Activated CD4-positive, alpha-beta T cell treated with anti-CD3 and anti-CD28 coated beads for 36 hours (primary cell): ENCODE data around the gene KIF14. TPM values are rescaled to one million over a fixed set of nuclear protein-coding genes. Genes with fewer than 3 reads are reported as not detected.
A peak's percentile ranks its signal among the peaks of the same experiment; 100 is the strongest.
"Not testable (repeated sequence)": the region's sequence is repeated elsewhere in the genome, so short reads cannot be mapped to it uniquely, and the experiment has no call there.

Experiments used
- ATAC-seq: fragments of 200-7000 bp; cut with Tn5 transposase; one replicate; pipeline ENCODE4 v1.10.0; 2021; ENCODE audit warnings: mild to moderate bottlenecking, moderate library complexity
- CTCF ChIA-PET: fragments of 350-600 bp; sonication (Branson Sonifier 250); formaldehyde crosslinking; loops from one replicate; lab custom pipeline; 2021; ENCODE audit warnings: antibody characterized with exemption; lab: Charles Lee
- POLR2A ChIA-PET: fragments of 350-600 bp; sonication (Branson Sonifier 250); formaldehyde crosslinking; loops from one replicate; lab custom pipeline; 2021; ENCODE audit warnings: antibody characterized with exemption, inconsistent platforms; lab: Charles Lee
- DNase-seq: peaks from one replicate; pipeline ENCODE4 v3.0.0-alpha.2; 2020
- H3K27ac Mint-ChIP-seq: one replicate; pipeline ENCODE4 v1.8.0; 2021; ENCODE audit warnings: mixed read lengths
- H3K27me3 Mint-ChIP-seq: one replicate; pipeline ENCODE4 v1.8.0; 2021; ENCODE audit warnings: mixed read lengths
- H3K36me3 Mint-ChIP-seq: one replicate; pipeline ENCODE4 v1.8.0; 2021; ENCODE audit warnings: low read depth, mixed read lengths
- H3K4me1 Mint-ChIP-seq: one replicate; pipeline ENCODE4 v1.8.0; 2021; ENCODE audit warnings: mixed read lengths
- H3K4me3 Mint-ChIP-seq: one replicate; pipeline ENCODE4 v1.8.0; 2021; ENCODE audit warnings: mild to moderate bottlenecking, moderate library complexity, mixed read lengths
- H3K9me3 Mint-ChIP-seq: one replicate; pipeline ENCODE4 v1.8.0; 2021; ENCODE audit warnings: low read depth, mixed read lengths
- intact Hi-C, 2 experiments: fragments of 100-400 bp; cut with DNase I in 1 of 2; cut with micrococcal nuclease in 1 of 2; formaldehyde crosslinking; loops; one replicate each; pipeline versions ENCODE4 v1.14.2 to v1.15.1; 2022 to 2024; cut with DNase I, micrococcal nuclease
- total RNA-seq, 2 experiments: library from RNA; stranded (reverse); gene quantifications; one replicate each; pipeline ENCODE4 v1.2.3, GENCODE V29; 2021

Gene KIF14
- total RNA-seq, 2 experiments from 2014 or later: 14.8 to 14.9 TPM

- H3K36me3 Mint-ChIP-seq: peaks cover 11% of the 10 kb centered on the region
- intact Hi-C loops: no loop called here
- no peaks in the 10 kb centered on the region for H3K27me3 Mint-ChIP-seq
- ChIA-PET CTCF (no interaction called here), POLR2A (no interaction called here)
- H3K4me1 Mint-ChIP-seq: no peaks in the 10 kb centered on the region
- DNase-seq (no peak), ATAC-seq (no peak)
- no peak overlapping the region for H3K4me3 Mint-ChIP-seq
- no peaks in the 10 kb centered on the region for H3K9me3 Mint-ChIP-seq
- no peak overlapping the region for H3K27ac Mint-ChIP-seq
These were observed 30.6 kb downstream of the KIF14 start for GRCh38 chr1:200590001-200590400.

- ATAC-seq: no peak
- ChIA-PET CTCF (interaction anchor here (1.7 kb wide), 1 partner anchor 16 kb away, joined by 4 read pairs; no protein-coding TSS in a partner anchor), POLR2A (no interaction called here)
- Mint-ChIP-seq H3K36me3 (peaks cover 13% of the 10 kb centered on the region), H3K27me3 (no peaks in the 10 kb centered on the region), H3K9me3 (no peaks in the 10 kb centered on the region), H3K27ac (no peak overlapping the region), H3K4me1 (no peaks in the 10 kb centered on the region), H3K4me3 (no peak overlapping the region)
- DNase-seq: no peak
- intact Hi-C loops: no loop called here
These were observed 31.9 kb downstream of the KIF14 start for GRCh38 chr1:200588698-200589097.

- H3K4me1 Mint-ChIP-seq: peaks cover 10% of the 10 kb centered on the region
- no peak overlapping the region for H3K27ac Mint-ChIP-seq
- ChIA-PET POLR2A (no interaction called here), CTCF (interaction anchor here (0.6 to 0.8 kb wide), 3 partner anchors 27 to 1644 kb away, joined by 3 read pairs; no protein-coding TSS in a partner anchor)
- H3K9me3 Mint-ChIP-seq: no peaks in the 10 kb centered on the region
- H3K27me3 Mint-ChIP-seq: no peaks in the 10 kb centered on the region
- DNase-seq (no peak), ATAC-seq (no peak)
- intact Hi-C loops: loop anchor here in 1 of 2 experiments (5.0 kb wide), 1 partner anchor 58 kb away; the partner anchor contains the start of gene KIF14
- H3K36me3 Mint-ChIP-seq: peaks cover under 1% of the 10 kb centered on the region
- H3K4me3 Mint-ChIP-seq: no peak overlapping the region
These were observed 56.2 kb downstream of the KIF14 start for GRCh38 chr1:200564319-200564718.

GRCh38 chr1:200561856-200562214 is 58.7 kb downstream of the KIF14 start:
- no peak overlapping the region for H3K4me3 Mint-ChIP-seq

GRCh38 chr1:200558866-200559459 is 61.6 kb downstream of the KIF14 start:
- intact Hi-C loops: loop anchor here (1.0 to 5.0 kb wide), 5 partner anchors 66 to 1987 kb away; no protein-coding TSS in a partner anchor
- ChIA-PET POLR2A (interaction anchor here (0.5 kb wide), 1 partner anchor 63 kb away, joined by 5 read pairs; no protein-coding TSS in a partner anchor), CTCF (interaction anchor here (0.6 to 2.6 kb wide), 24 partner anchors 8 to 578 kb away, joined by 3 to 12 read pairs (median 3); no protein-coding TSS in a partner anchor)
- peaks cover 3% of the 10 kb centered on the region for H3K36me3 Mint-ChIP-seq
- peaks cover 10% of the 10 kb centered on the region for H3K4me1 Mint-ChIP-seq
- H3K27me3 Mint-ChIP-seq: no peaks in the 10 kb centered on the region
- DNase-seq: peak; percentile 24
- H3K4me3 Mint-ChIP-seq: no peak overlapping the region
- H3K9me3 Mint-ChIP-seq: no peaks in the 10 kb centered on the region
- no peak overlapping the region for H3K27ac Mint-ChIP-seq
- ATAC-seq: peak; percentile 60

More at GRCh38 chr1:200561856-200562214, 58.7 kb downstream of the KIF14 start:
- peaks cover 10% of the 10 kb centered on the region for H3K4me1 Mint-ChIP-seq
- ATAC-seq: peak; percentile 23
- intact Hi-C loops: loop anchor here in 1 of 2 experiments (5.0 kb wide), 1 partner anchor 60 kb away; the partner anchor contains the start of gene KIF14
- H3K27ac Mint-ChIP-seq: no peak overlapping the region
- H3K36me3 Mint-ChIP-seq: peaks cover 3% of the 10 kb centered on the region
- no peaks in the 10 kb centered on the region for H3K9me3 Mint-ChIP-seq
- ChIA-PET POLR2A (interaction anchor here (1.1 kb wide), 1 partner anchor 344 kb away, joined by 4 read pairs; no protein-coding TSS in a partner anchor), CTCF (interaction anchor here (0.7 to 1.7 kb wide), 3 partner anchors 9 to 241 kb away, joined by 3 to 4 read pairs (median 4); no protein-coding TSS in a partner anchor)
- no peaks in the 10 kb centered on the region for H3K27me3 Mint-ChIP-seq
- no peak for DNase-seq

GRCh38 chr1:200556002-200556401 is 64.5 kb downstream of the KIF14 start:
- POLR2A ChIA-PET: interaction anchor here (0.6 kb wide), 1 partner anchor 15 kb away, joined by 6 read pairs; no protein-coding TSS in a partner anchor
- Mint-ChIP-seq H3K4me1 (no peaks in the 10 kb centered on the region), H3K4me3 (no peak overlapping the region), H3K27ac (no peak overlapping the region), H3K9me3 (no peaks in the 10 kb centered on the region), H3K27me3 (no peaks in the 10 kb centered on the region), H3K36me3 (peaks cover 9% of the 10 kb centered on the region)
- intact Hi-C loops: loop anchor here in 1 of 2 experiments (5.0 kb wide), 2 partner anchors 561 to 1984 kb away; no protein-coding TSS in a partner anchor
- no peak for DNase-seq
- ATAC-seq: no peak
- CTCF ChIA-PET: interaction anchor here (0.6 to 2.3 kb wide), 11 partner anchors 12 to 563 kb away, joined by 3 to 7 read pairs (median 3); no protein-coding TSS in a partner anchor

GRCh38 chr1:200552737-200553136 is 67.8 kb downstream of the KIF14 start:
- intact Hi-C loops: not testable (repeated sequence)

GRCh38 chr1:200550367-200550766 is 70.2 kb downstream of the KIF14 start:
- no peak for ATAC-seq
- intact Hi-C loops: no loop called here
- Mint-ChIP-seq H3K4me3 (no peak overlapping the region), H3K27me3 (no peaks in the 10 kb centered on the region), H3K4me1 (peaks cover 19% of the 10 kb centered on the region), H3K36me3 (peaks cover 5% of the 10 kb centered on the region), H3K9me3 (no peaks in the 10 kb centered on the region), H3K27ac (no peak overlapping the region)
- DNase-seq: no peak
- ChIA-PET POLR2A (interaction anchor here (0.6 kb wide), 1 partner anchor 46 kb away, joined by 3 read pairs; no protein-coding TSS in a partner anchor), CTCF (interaction anchor here (0.8 to 1.9 kb wide), 3 partner anchors 9 to 613 kb away, joined by 3 to 11 read pairs (median 3); no protein-coding TSS in a partner anchor)

More at GRCh38 chr1:200552737-200553136, 67.8 kb downstream of the KIF14 start:
- POLR2A ChIA-PET, H3K4me3 Mint-ChIP-seq, H3K27ac Mint-ChIP-seq, H3K4me1 Mint-ChIP-seq, DNase-seq, ATAC-seq, H3K9me3 Mint-ChIP-seq, H3K36me3 Mint-ChIP-seq, H3K27me3 Mint-ChIP-seq: not testable (repeated sequence)
- CTCF ChIA-PET: interaction anchor here (1.6 kb wide), 1 partner anchor 19 kb away, joined by 4 read pairs; no protein-coding TSS in a partner anchor

GRCh38 chr1:200547386-200547785 is 73.2 kb downstream of the KIF14 start:
- Mint-ChIP-seq H3K9me3 (no peaks in the 10 kb centered on the region), H3K27ac (no peak overlapping the region), H3K4me3 (no peak overlapping the region), H3K36me3 (no peaks in the 10 kb centered on the region), H3K4me1 (peaks cover 19% of the 10 kb centered on the region), H3K27me3 (no peaks in the 10 kb centered on the region)
- ATAC-seq (no peak), DNase-seq (no peak)
- CTCF ChIA-PET: interaction anchor here (0.6 to 1.9 kb wide), 2 partner anchors 10 to 854 kb away, joined by 3 to 4 read pairs; no protein-coding TSS in a partner anchor
- POLR2A ChIA-PET: no interaction called here
- intact Hi-C loops: no loop called here

- Mint-ChIP-seq H3K4me1 (peaks cover 19% of the 10 kb centered on the region), H3K9me3 (no peaks in the 10 kb centered on the region), H3K4me3 (no peak overlapping the region), H3K27ac (no peak overlapping the region), H3K36me3 (no peaks in the 10 kb centered on the region), H3K27me3 (no peaks in the 10 kb centered on the region)
- ATAC-seq (no peak), DNase-seq (no peak)
- intact Hi-C loops: no loop called here
- ChIA-PET CTCF (interaction anchor here (0.7 to 1.9 kb wide), 2 partner anchors 9 to 592 kb away, joined by 3 to 4 read pairs; no protein-coding TSS in a partner anchor), POLR2A (no interaction called here)
These were observed 74.0 kb downstream of the KIF14 start for GRCh38 chr1:200546577-200546976.

GRCh38 chr1:200542162-200542561 is 78.4 kb downstream of the KIF14 start:
- intact Hi-C loops: no loop called here
- H3K9me3 Mint-ChIP-seq: no peaks in the 10 kb centered on the region
- DNase-seq (no peak), ATAC-seq (no peak)
- CTCF ChIA-PET: no interaction called here
- no peaks in the 10 kb centered on the region for H3K27me3 Mint-ChIP-seq
- peaks cover 10% of the 10 kb centered on the region for H3K4me1 Mint-ChIP-seq
- no peaks in the 10 kb centered on the region for H3K36me3 Mint-ChIP-seq
- POLR2A ChIA-PET: no interaction called here
- H3K27ac Mint-ChIP-seq: no peak overlapping the region
- H3K4me3 Mint-ChIP-seq: no peak overlapping the region
